HG03064 (cell line): ENCODE data around the gene SLC2A4RG.
"Not testable (repeated sequence)": the region's sequence is repeated elsewhere in the genome, so short reads cannot be mapped to it uniquely, and the experiment has no call there.

Experiments used
- ATAC-seq: cut with Tn5 transposase; IDR thresholded peaks from one replicate; pipeline ENCODE4 v1.9.1; 2021; ENCODE audit warnings: low read depth; ENCODE audit not compliant: unreplicated experiment

The SLC2A4RG gene

DNA sequence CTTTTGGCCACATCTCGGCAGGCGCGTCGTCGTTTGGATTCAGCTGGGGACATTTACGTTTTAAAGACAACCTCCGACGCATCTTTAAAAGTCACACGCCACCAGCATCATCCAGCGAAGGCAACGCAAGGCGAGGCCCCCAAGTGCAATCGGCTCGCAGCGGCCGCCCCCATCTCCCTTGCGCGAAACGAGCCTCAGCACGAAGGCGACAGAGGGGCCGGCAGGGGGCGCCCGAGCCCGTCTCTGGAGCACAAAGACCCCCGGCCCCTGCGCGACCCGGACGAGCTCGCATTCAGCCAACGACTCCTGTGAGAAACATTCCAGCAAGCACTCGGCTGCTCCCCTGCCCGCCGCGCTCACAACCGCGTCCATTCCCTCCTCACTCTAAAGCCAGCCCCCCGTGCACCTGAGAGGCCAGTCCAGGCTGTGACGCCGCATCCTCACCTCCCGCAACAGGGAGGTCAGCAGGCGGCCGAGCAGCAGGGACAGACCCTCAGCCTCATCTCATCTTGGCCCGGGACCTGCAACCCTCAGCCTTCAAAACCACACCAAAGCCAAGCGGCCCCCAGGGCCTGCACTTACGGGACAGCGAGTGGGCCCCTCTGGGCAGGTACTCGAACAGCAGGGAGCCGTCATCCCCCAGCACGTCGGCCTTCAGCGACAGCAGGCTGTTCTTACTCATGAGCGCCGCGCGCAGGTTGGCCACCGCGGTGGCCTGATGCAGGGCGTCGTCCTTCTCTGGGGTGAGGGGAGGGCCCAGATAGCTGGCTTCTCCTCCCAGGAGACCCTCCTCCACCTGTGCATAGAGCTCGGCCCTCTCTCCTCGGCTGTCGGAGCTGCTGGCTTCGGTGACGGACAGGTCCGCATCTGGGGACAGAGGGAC, 35.8 kb downstream of the SLC2A4RG start:
- no peak for ATAC-seq

DNA sequence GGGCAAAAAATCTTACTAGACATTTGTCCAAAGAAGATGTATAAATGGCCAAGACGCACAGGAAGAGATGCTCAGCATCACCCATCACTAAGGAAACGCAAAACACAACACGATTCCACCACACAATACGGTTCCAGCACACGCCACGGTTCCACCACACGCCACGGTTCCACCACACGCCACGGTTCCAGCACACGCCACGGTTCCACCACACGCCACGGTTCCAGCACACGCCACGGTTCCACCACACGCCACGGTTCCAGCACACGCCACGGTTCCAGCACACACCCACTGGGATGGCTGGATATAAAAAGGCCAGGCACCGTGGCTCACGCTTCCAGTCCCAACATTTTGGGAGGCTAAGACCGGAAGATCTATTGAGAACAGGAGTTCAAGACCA, 37.3 kb downstream of the SLC2A4RG start:
- not testable (repeated sequence) for ATAC-seq

DNA sequence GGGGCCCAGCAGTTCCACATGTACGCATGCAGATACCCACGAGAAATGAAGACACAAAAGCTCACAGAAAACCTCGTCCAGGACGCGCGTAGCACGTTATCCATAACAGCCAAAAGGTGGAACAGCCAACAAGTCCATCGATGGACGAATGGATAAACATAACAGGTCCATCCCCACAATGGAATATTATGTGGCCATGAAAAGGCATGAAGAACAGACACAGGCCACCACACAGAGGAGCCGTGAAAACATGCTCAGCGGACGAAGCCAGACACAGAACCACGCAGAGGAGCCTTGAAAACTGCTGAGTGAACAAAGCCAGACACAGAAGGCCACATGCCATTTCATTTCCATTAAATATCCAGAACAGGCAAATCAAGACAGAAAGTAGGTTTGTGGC, 38.0 kb downstream of the SLC2A4RG start:
- ATAC-seq: no peak

DNA sequence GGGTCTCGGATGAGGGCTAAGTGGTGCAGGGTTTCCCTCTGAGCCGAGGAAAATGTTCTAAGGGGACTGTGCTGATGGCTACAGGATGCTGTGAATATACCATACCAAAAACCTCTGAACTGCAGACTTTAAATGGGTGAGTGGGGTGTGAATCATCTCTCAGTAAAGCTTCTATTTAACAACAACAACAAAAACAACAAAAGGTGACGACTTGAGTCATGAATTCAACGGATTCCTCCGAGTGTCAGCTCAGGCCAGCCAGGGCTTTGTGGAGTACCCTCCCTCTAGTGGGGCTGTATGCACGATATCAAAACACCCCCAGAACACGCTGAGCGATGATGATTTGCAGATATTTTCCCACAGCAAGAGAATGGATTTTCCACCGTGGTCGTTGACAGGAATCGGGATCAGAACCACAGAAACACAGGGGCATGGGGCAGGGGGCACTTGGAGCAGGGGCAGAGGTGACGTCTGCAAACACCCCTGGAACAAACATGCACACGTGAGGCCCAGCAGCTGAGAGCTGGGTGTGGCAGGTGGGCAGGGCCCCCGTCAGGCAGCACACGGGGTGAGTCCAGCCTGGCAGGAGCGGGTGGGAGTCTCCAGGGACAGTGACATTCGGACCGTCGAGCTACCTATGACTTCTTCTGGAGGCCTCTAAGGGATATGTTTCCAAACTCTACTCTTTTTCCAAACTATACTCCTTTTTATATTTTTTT, 38.6 kb downstream of the SLC2A4RG start:
- no peak for ATAC-seq

DNA sequence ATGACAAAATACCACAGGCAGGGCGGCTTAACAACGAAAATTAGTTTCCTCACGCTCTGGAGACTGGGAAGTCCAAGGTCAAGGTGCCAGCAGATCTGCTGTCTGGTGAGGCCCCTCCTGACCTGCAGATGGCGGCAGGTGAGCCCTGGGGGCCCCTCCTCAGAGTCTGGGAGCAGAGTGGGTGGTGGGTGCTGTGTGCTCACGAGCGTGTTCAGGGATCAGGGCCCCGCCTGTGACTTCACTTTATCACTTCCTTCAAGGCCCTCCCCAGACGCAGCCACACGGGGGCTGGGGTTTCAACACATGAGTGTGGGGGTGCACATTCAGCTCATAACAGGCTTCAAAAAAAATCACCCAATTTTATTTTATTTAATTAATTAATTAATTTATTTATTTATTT, 39.3 kb downstream of the SLC2A4RG start:
- ATAC-seq: no peak

DNA sequence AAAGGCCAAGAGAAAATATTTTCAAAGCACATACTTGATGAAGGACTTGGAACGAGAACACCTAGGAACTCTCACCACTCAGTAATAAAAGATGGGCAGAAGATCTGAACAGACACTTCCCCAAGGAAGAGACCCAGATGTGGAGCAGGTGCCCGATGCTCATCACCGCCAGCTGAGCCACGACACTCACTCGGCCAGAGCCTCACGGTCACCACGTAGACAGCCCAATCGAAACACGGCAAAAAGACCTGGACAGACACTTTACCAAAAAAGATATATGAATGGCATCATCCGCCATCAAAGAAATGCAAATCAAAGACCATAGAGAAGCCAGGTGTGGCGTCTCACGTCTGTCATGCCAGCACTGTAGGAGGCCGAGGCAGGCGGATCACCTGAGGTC, 41.6 kb downstream of the SLC2A4RG start:
- ATAC-seq: no peak

DNA sequence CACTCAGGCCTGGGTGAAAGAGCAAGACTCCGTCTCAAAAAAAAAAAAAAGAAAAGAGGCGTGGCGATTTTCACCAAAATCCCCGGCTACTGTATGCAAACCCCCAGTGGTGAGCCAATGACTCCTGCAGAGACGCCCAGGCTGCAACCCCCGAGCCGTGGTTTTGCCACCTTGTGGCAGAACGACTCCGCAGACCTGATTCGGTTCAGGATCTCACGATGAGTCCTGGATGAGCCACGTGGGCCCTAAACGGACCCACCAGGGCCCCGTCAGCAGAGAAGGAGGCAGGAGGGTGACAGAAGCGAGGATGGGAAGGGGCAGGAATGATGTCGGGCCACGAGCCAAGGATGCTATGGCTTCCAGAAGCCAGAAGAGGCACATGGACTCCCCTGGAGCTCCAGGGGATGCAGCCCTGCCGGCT, 42.5 kb downstream of the SLC2A4RG start:
- ATAC-seq: no peak

DNA sequence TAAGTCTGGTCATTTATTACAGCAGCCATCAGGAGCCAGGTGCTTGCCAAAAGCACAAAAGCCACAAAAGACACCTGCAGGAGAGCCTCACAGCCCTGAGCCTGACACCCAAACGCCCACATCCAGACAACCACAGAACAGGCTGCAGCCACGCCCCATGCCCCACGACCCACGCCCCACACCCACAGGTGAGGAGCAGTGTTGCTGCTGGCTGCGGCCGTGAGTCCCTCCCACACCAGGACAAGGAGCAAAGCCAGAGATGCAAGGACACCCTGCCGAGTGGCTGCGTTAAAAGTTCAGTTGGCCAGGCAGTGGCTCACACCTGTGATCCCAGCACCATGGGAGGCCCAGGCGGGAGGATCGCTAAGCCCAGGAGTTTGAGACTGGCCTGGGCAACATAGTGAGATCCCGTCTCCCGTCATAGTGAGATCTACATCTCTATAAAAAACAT, 43.0 kb downstream of the SLC2A4RG start:
- no peak for ATAC-seq

DNA sequence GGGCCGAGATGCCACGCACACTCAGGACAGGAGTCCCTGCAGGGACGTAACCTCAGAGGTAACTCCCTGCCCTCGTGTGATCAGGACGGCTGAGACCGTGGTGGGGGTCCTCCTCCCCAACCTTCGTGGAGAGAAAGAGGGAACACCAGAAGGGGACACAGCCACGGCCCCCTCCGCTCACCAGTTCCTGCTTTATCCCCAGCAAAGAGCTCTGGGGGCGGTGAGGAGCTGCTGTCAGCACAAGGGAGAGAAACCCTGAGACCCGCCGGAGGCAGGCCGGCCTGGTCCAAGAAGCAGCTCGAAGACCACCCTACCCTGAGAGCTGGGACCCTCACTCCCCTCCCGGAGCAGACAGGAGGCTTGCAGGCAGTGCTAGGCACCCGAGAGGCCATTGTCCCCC, 44.4 kb downstream of the SLC2A4RG start:
- ATAC-seq: no peak

DNA sequence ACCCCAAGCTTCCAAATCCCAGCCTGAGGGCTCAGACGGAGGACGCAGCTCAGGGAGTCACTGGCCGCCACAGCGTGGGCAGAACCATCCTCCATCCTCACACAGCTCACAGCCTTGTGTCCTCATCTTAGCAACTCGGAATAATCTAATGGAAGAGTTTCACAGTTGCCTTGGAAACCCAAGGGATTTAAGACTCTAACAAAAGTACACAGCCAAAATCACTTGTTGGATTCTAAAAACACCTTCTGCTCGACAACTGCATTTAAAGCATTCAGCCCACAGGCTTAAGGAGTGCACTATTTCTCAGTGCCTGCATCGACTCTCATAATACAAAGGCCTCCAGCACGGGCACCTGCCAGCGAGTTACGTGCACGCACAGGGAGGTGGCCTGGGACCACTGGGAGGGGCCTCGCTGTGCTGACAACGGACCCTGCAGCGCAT, 46.1 kb downstream of the SLC2A4RG start:
- ATAC-seq: no peak

DNA sequence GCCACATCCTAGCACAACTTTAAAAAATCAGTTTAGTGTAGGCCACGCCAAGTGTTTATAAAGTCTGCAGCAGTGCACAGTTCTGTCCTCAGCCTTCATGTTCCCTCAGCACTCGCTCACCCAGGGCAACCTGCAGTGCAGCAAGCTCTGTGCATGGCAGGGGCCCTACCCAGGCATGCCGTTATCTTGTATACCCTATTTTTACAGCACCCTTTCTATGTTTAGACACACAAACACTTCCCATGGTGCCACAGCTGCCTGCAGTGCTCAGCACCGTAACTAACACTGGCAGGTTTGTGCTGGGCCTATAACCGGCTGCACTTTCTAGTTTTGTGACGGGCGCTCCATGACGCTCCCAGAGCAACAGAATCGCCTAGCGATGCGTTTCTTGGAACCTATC, 47.7 kb downstream of the SLC2A4RG start:
- ATAC-seq: no peak

DNA sequence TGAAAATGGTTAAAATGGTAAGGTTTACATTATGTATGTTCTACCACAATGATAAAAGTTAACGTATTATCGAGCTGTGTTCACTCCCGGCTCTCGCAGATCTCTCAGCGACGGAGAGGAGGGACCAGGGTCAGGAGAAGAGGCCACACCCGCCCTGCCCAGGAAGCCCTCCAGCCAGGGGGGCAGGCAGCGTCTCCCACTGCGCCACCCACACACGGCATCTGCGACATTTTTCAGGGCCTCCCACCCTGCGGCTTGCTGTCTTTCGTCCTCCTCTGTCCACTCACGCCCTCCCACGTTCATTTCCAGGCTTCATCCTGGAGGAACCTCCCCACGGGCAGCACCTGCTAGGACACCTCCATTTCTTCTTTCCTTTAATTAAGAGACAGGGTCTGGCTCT, 48.2 kb downstream of the SLC2A4RG start:
- ATAC-seq: no peak

DNA sequence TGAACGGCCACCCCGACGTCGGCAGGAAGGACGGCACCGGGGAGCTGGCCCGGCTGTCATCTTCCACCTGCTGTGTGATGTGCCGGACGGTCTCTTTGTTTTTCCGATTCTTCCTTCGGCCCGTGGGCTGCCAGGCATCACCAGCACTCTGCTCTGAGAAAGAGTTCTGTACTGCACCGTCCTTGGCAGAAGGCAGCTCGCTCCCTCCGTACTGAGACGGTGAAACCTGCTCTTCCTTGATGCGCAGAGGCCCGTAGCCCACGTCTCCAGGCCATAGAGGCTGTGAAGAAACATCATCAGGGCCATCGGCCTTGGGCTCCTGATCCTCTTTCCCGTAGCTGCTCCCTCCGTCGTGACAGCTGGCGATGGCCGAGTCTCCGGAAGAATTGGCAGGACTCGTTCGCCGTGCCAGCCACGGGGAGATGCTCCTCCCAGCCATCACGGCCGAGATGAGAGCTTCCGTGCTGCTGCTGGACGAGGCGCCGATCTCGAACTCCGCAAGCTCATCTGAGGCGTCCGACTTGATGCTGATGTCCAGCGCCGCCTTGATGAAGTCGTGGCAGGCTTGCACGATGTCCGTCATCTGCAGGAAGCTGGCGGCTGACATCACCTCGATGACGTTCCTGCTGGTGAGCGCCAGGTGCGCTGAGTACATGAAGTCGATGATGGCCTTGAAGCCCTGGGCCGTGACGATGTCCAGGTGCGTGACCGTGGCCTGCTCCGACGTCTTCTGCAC, 50.4 kb downstream of the SLC2A4RG start:
- no peak for ATAC-seq

DNA sequence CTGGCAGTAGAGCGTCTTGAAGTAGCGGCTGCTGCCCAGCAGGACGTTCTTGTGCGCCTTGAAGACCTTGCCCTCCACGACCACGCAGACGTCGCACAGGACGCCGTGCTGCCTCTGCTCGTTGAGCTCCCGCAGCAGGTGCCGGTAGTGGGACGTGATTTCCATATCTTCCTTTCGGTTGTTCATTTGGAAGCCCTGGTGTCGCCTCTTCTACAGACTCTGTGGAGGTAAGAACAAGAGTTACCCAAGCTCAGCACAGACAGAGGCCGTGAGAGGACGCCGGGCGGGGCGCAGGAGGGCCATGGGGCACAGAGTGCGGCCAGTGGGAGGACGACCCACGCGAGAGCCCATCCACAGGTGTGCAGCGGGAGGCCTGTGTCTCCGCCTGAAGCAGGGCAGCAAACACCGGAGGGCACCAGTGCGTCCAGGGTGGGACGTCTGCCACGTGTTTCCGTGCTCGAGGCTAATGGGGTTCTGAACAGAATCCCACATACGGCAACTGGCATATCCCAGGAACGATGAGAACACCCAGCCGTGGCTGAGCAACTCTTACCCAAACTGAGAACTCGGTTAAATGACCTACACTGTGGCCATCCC, 51.1 kb downstream of the SLC2A4RG start:
- ATAC-seq: no peak

DNA sequence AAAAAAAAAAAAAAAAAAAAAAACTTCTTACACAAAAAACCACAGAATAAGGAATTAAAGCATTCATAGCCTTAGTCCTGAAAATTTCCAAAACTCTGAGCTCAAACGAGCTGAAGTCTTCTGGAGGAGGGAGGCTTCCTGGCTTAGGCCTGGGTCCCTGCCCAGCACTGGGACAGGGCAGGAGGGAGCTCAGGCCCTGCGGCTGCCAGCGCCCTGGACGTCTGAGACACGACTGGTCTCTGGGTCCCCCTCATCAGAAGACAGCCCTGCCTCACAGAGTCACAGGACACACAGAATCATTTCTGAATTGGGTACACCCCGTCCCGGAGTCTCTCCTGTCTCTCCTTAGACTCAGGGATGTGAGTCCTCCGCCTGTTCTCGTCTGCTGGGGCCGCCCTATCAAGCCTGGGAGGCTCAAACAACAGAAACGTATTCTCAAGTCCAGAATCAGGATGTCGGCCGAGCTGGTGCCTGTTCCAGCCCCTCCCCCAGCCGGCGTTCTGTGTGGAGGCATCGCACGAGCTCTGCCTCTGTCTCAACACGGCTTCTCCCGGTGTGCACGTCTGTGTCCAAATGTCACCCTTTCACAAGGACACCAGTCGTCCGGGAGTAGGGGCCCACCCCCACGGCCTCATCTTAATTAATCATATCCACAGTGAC, 52.1 kb downstream of the SLC2A4RG start:
- ATAC-seq: no peak

DNA sequence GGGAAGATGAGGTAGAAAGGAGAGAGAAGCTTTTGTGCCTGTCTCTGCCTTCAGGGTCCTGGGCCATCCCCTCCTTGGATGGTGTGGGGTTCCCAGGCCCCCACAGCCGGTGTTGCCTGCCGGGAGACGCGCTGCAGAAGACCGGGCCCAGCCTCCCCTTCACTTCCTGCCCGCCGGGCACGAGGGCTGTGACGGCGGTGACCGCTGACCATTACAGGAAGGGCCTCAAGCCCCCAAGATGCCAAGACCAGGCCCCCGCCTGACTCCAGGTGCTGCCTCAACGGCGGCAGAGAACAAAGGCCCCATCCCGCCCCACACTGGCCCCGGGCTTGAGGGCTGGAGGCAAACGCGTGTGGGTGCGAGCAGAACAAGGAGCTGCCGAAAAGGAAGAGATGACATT, 53.3 kb downstream of the SLC2A4RG start:
- ATAC-seq: no peak
